Measurements from ENCODE around the gene ZSWIM6. TPM values are rescaled to one million over a fixed set of nuclear protein-coding genes. Genes with fewer than 3 reads are reported as not detected.
A peak's percentile ranks its signal among the peaks of the same experiment; 100 is the strongest.

The ZSWIM6 gene
- total RNA-seq, 1 donor from 2014 or later = 35.9 TPM

DNA sequence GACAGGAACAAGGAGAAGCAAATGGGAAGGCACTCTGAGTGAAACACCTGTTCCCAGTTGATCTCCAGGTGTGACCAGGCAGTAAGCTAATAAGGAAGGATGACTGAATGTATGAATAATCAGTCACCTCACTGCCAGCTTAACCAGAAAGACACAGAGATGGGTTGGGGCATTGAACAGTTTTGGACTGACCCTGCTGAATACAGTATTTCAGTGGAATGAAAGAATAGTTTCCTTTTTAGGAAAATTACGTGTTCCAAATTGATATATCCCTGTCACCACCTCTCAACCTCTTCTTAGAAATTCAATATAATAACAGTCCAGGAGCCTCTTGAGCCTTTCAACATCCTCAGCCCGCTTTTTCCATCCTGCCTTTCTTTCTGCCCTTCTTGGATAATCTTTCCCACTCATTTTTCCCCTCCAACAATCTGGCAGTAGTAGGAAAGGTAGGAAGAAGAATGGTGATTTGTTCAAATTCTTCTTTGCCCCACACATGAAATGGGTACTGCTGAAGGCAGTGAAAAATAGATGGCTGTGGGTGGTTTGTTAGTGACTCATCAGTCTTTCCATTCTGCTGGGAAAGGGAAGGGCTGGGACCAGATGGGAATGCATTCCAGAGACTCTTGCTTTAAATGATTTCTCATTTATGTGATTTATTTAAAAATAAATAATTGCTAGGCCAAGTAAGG lies 117.9 kb downstream of the ZSWIM6 start:
- H3K4me1 Mint-ChIP-seq = peaks cover 16% of the 10 kb centered on the region
- H3K4me3 Mint-ChIP-seq = no peak overlapping the region
- H3K9me3 Mint-ChIP-seq = peaks cover 35% of the 10 kb centered on the region

DNA sequence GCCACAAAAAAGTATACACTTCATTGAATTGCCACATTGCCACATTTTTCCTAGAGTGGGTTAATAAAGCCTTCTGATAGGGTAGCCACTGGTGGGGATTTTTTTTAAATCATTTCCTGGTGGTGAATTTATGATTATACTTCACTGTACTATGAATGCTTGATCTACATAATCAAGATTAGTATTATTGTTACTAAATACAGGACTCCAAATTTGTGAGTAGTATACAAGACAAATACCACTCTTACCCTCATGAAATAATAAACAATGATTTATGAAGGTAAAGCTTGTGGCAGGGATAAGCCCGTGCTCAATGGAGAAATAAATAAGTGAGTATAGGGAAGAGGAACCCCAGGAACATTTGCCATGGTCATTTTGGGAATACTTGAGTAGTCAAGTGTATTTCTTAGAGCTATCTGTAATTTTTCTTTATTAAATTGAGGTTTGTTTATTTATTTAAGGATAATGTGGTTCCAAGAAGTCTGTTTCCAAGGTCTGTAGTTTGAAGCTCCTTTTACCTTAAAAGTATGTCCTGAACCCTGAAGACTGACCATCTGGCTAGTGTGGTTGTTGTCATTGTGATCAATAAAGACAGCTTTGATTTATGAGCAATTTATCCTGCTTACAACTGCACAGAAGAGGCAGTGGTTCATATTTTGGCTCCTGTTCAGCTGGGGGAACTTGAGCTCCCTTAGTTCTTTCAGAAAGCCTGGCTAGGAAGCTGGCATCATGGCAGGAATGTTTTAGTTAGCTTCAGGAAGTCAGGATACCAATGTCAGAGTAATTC lies 118.6 kb downstream of the ZSWIM6 start:
- TF ChIP-seq, protein P1, sequence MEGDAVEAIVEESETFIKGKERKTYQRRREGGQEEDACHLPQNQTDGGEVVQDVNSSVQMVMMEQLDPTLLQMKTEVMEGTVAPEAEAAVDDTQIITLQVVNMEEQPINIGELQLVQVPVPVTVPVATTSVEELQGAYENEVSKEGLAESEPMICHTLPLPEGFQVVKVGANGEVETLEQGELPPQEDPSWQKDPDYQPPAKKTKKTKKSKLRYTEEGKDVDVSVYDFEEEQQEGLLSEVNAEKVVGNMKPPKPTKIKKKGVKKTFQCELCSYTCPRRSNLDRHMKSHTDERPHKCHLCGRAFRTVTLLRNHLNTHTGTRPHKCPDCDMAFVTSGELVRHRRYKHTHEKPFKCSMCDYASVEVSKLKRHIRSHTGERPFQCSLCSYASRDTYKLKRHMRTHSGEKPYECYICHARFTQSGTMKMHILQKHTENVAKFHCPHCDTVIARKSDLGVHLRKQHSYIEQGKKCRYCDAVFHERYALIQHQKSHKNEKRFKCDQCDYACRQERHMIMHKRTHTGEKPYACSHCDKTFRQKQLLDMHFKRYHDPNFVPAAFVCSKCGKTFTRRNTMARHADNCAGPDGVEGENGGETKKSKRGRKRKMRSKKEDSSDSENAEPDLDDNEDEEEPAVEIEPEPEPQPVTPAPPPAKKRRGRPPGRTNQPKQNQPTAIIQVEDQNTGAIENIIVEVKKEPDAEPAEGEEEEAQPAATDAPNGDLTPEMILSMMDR (IDR thresholded peaks at IDR 0.05; ENCODE audit: unreplicated experiment) = no peak
- H3K4me3 Mint-ChIP-seq = no peak overlapping the region
- H3K27ac Mint-ChIP-seq = peak overlapping the region; percentile 71
- H3K9me3 Mint-ChIP-seq = peaks cover 28% of the 10 kb centered on the region
- H3K27me3 Mint-ChIP-seq (ENCODE audit: low read depth) = no peaks in the 10 kb centered on the region
- DNase-seq (ENCODE audit: low spot score in 2 of 2, unreplicated experiment in 2 of 2) = no peak
- peaks cover 18% of the 10 kb centered on the region for H3K4me1 Mint-ChIP-seq
- peaks cover 30% of the 10 kb centered on the region for H3K36me3 Mint-ChIP-seq

More for the DNA sequence above, 117.9 kb downstream of the ZSWIM6 start:
- Mint-ChIP-seq H3K36me3 (peaks cover 36% of the 10 kb centered on the region), H3K27me3 (ENCODE audit: low read depth) (no peaks in the 10 kb centered on the region), H3K27ac (peak overlapping the region; percentile 77)
- TF ChIP-seq, protein P1 (IDR thresholded peaks at IDR 0.05; ENCODE audit: unreplicated experiment) = no peak
- no peak for DNase-seq (ENCODE audit: low spot score in 2 of 2, unreplicated experiment in 2 of 2)

DNA sequence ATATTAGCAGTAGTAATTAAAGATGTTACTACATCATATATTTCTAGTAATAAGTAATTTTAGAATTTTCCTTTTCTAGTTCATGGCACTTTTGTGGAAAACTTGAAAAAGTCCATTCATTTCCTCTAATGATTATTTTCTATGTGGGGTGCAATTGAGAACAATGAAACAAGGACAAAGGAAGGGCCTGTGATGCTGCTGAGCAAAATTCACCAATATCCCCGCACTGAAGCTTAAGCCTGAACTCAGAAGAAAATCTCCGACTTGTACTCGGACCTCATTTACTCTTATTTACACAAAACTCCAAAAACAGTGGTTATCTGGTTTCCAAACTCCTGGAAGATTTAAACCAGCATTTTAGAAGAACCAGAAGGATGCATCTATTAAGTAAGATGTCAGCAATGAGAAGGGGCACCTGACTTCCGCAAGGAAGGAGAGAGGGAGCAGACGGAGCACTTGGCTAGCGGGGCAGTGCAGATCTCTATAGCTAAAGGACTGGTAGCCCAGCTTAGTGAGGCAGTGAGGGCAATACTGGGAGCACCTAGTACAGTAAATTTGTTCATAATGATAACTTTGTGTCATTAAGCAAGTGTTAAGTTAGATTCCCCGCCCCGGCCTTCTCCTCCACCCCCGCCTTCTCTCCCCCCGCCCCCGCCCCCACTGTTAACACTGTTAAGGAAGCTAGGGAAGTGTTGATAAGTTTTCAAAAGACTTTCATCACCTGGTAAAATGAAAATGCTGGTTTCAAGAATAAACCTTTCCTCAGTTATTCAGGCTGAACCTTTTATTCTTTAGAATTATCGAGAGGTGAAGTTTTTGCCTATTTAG lies 123.3 kb downstream of the ZSWIM6 start:
- Mint-ChIP-seq H3K27ac (peak overlapping the region; percentile 56), H3K36me3 (no peaks in the 10 kb centered on the region), H3K9me3 (no peaks in the 10 kb centered on the region), H3K4me1 (peaks cover 21% of the 10 kb centered on the region), H3K27me3 (ENCODE audit: low read depth) (no peaks in the 10 kb centered on the region), H3K4me3 (no peak overlapping the region)
- TF ChIP-seq, protein P1 (IDR thresholded peaks at IDR 0.05; ENCODE audit: unreplicated experiment) = no peak
- DNase-seq (ENCODE audit: low spot score in 2 of 2, unreplicated experiment in 2 of 2) = no peak

DNA sequence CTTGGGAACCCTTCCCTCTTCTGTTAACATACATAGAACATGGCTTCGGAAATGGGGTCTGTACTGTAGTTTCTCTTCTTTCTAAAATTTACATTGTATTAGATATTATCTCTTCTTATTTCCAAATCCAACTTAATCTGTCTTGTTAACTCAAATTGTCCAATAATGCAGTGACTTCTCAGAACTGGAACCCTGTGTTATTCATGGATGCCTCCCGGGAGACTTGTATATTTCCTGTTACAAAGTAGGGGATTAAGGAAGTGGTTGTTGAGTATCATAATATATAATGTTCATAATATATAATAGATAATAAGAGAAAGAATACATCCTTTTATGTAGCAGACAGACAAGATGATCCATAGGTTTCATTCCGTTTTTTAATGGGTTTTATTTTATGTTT lies 128.4 kb downstream of the ZSWIM6 start:
- DNase-seq (ENCODE audit: low spot score in 2 of 2, unreplicated experiment in 2 of 2) = no peak
- H3K27me3 Mint-ChIP-seq (ENCODE audit: low read depth) = no peaks in the 10 kb centered on the region
- H3K9me3 Mint-ChIP-seq = no peaks in the 10 kb centered on the region

DNA sequence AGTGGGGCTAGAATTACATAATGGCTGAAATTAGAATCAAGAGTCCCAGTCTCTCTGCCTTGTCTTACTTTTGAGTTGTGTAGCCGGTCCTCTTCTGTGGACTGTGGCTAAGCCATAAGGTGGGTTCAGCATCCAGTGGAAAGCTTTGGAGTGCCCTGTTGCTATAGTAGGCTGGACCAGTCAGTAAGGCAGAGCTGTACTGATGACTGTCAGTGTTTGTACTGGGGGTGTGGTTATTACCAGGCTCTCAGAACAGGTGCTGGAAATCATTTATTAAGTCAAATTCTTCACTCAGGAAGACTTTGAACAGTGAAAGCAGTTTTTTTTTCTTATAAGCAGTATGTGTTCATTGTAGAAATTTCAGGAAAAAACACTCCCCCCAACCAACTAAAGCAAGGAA lies 129.4 kb downstream of the ZSWIM6 start:
- H3K27ac Mint-ChIP-seq = peak overlapping the region; percentile 80
- TF ChIP-seq, protein P1 (IDR thresholded peaks at IDR 0.05; ENCODE audit: unreplicated experiment) = no peak
- no peaks in the 10 kb centered on the region for H3K9me3 Mint-ChIP-seq
- H3K27me3 Mint-ChIP-seq (ENCODE audit: low read depth) = no peaks in the 10 kb centered on the region
- H3K36me3 Mint-ChIP-seq = no peaks in the 10 kb centered on the region
- H3K4me1 Mint-ChIP-seq = peaks cover 50% of the 10 kb centered on the region
- H3K4me3 Mint-ChIP-seq = no peak overlapping the region
- DNase-seq (ENCODE audit: low spot score in 2 of 2, unreplicated experiment in 2 of 2) = no peak

More for the DNA sequence above, 128.4 kb downstream of the ZSWIM6 start:
- Mint-ChIP-seq H3K27ac (no peak overlapping the region), H3K36me3 (no peaks in the 10 kb centered on the region), H3K4me1 (peaks cover 49% of the 10 kb centered on the region), H3K4me3 (no peak overlapping the region)
- TF ChIP-seq, protein P1 (IDR thresholded peaks at IDR 0.05; ENCODE audit: unreplicated experiment) = no peak
